OCI-LY3 (cell line): ENCODE measurements around the gene DUSP7.

Experiments used
- H2AFZ ChIP-seq: fragments of 200-600, 300-600 bp; shearing (Covaris generic); 2 replicates; pipeline ENCODE4 v1.6.0; 2014; ENCODE audit warnings: antibody characterized with exemption, low read depth, low read length
- H3K27ac ChIP-seq: fragments of 200-600, 300-600 bp; sonication (generic); 2 replicates; pipeline ENCODE4 v1.5.1; 2014; ENCODE audit warnings: mild to moderate bottlenecking, low read length, moderate library complexity, mixed read lengths
- H3K27me3 ChIP-seq: fragments of 200-600, 300-600 bp; sonication (generic); 2 replicates; pipeline ENCODE4 v1.6.1; 2014; ENCODE audit warnings: low read depth, low read length, mixed read lengths
- H3K36me3 ChIP-seq: fragments of 200-600, 300-600 bp; sonication (generic); replicated peaks from 2 replicates; pipeline ENCODE3; 2014; ENCODE audit warnings: low read depth, low read length, mixed read lengths
- H3K4me1 ChIP-seq: fragments of 300-600, 200-600 bp; sonication (generic); 2 replicates; pipeline ENCODE4 v1.6.1; 2014; ENCODE audit warnings: low read length, mixed read lengths
- H3K4me2 ChIP-seq: fragments of 200-600, 300-600 bp; sonication (generic); 2 replicates; pipeline ENCODE4 v1.6.1; 2014; ENCODE audit warnings: low read length, mixed read lengths
- H3K4me3 ChIP-seq: fragments of 300-600, 200-600 bp; sonication (generic); 2 replicates; pipeline ENCODE4 v1.5.1; 2014; ENCODE audit warnings: antibody characterized with exemption, mild to moderate bottlenecking, low read length, moderate library complexity
- H3K79me2 ChIP-seq: fragments of 300-600, 200-600 bp; shearing (Covaris generic); 2 replicates; pipeline ENCODE4 v1.6.1; 2014; ENCODE audit warnings: mild to moderate bottlenecking, low read length, mixed read lengths
- H3K9ac ChIP-seq: fragments of 300-600, 200-600 bp; shearing (Covaris generic); 2 replicates; pipeline ENCODE4 v1.6.0; 2014; ENCODE audit warnings: mild to moderate bottlenecking, low read length, moderate library complexity
- H3K9me3 ChIP-seq: fragments of 200-600, 300-600 bp; shearing (Covaris generic); 2 replicates; pipeline ENCODE4 v1.6.1; 2014; ENCODE audit warnings: low read length, mixed read lengths; ENCODE audit not compliant: insufficient read depth
- H4K20me1 ChIP-seq: fragments of 200-600, 300-600 bp; sonication (generic); 2 replicates; pipeline ENCODE4 v1.6.1; 2016; ENCODE audit warnings: low read length, mixed read lengths; ENCODE audit not compliant: insufficient read depth
- CTCF ChIP-seq: fragments of 200-600, 300-600 bp; sonication (generic); IDR thresholded peaks from 2 replicates; pipeline ENCODE4 v1.5.1; 2014; ENCODE audit warnings: antibody characterized with exemption, low read length, low read depth
- EZH2phosphoT487 ChIP-seq: fragments of 200-600 bp; shearing (Covaris generic); IDR thresholded peaks from 2 replicates; pipeline ENCODE4 v1.6.1; 2018; ENCODE audit warnings: antibody characterized with exemption, mixed run types, low read depth

Gene DUSP7

GRCh38 chr3:52070724-52071621, 14.6 kb upstream of the DUSP7 start:
- Histone ChIP-seq H3K4me2 (no peak overlapping the region), H3K27ac (no peak overlapping the region), H3K4me3 (no peak overlapping the region), H3K79me2 (no peaks in the 10 kb centered on the region), H3K9me3 (no peaks in the 10 kb centered on the region), H3K36me3 (peaks cover 8% of the 10 kb centered on the region), H2AFZ (no peak overlapping the region), H3K27me3 (no peaks in the 10 kb centered on the region), H4K20me1 (no peaks in the 10 kb centered on the region), H3K4me1 (no peaks in the 10 kb centered on the region), H3K9ac (no peak overlapping the region)
- no peak for TF ChIP-seq CTCF
- TF ChIP-seq EZH2phosphoT487, result no peak

GRCh38 chr3:52069855-52070254, 13.5 kb upstream of the DUSP7 start:
- Histone ChIP-seq H3K4me2 (no peak overlapping the region), H2AFZ (no peak overlapping the region), H3K27me3 (no peaks in the 10 kb centered on the region), H3K79me2 (no peaks in the 10 kb centered on the region), H3K9me3 (no peaks in the 10 kb centered on the region), H3K27ac (no peak overlapping the region), H4K20me1 (no peaks in the 10 kb centered on the region), H3K36me3 (peaks cover 8% of the 10 kb centered on the region), H3K4me1 (no peaks in the 10 kb centered on the region), H3K4me3 (no peak overlapping the region), H3K9ac (no peak overlapping the region)
- TF ChIP-seq EZH2phosphoT487 (no peak), CTCF (no peak)

DNA sequence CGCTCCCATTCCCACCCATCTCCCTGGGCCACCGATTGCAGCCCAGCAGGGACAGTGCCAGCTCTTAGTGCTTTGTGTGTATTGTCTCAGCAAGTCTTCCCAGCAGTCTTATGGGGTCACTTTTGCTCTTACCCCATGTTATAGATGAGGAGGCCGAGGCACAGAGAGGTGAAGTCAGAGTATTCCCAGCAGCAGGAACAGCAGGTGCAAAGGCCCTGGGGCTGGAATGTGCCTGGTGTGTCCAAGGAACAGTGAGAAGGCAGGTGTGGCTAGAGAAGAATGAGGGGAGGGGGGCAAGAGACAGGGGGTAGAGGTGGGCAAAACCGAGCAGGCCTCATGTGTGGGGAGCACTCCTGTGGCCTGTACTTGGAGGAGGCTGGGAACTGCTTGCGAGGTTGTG, 12.8 kb upstream of the DUSP7 start:
- H3K36me3 ChIP-seq, result peaks cover 2% of the 10 kb centered on the region
- H3K9me3 ChIP-seq, result no peaks in the 10 kb centered on the region
- no peak overlapping the region for H2AFZ ChIP-seq
- no peak overlapping the region for H3K27ac ChIP-seq
- no peak overlapping the region for H3K4me2 ChIP-seq
- H3K27me3 ChIP-seq, result no peaks in the 10 kb centered on the region
- H3K4me1 ChIP-seq, result no peaks in the 10 kb centered on the region
- TF ChIP-seq EZH2phosphoT487, result no peak
- no peak for TF ChIP-seq CTCF
- no peak overlapping the region for H3K9ac ChIP-seq
- H3K79me2 ChIP-seq, result no peaks in the 10 kb centered on the region
- H3K4me3 ChIP-seq, result no peak overlapping the region
- H4K20me1 ChIP-seq, result no peaks in the 10 kb centered on the region

- Histone ChIP-seq H3K27me3 (no peaks in the 10 kb centered on the region), H2AFZ (no peak overlapping the region), H3K79me2 (no peaks in the 10 kb centered on the region), H3K9ac (no peak overlapping the region), H3K36me3 (no peaks in the 10 kb centered on the region), H3K4me3 (no peak overlapping the region), H3K4me2 (no peak overlapping the region), H4K20me1 (no peaks in the 10 kb centered on the region), H3K9me3 (no peaks in the 10 kb centered on the region), H3K27ac (no peak overlapping the region), H3K4me1 (no peaks in the 10 kb centered on the region)
- TF ChIP-seq EZH2phosphoT487 (no peak), CTCF (no peak)
Measured at GRCh38 chr3:52068730-52069129, 12.4 kb upstream of the DUSP7 start.
